Measurements from ENCODE around the gene ZNF502. TPM values are rescaled to one million over a fixed set of nuclear protein-coding genes. Genes with fewer than 3 reads are reported as not detected.
"Not testable (repeated sequence)": the region's sequence is repeated elsewhere in the genome, so short reads cannot be mapped to it uniquely, and the experiment has no call there.

Gene ZNF502
- polyA plus RNA-seq (ENCODE audit: insufficient read length in 12 of 12): 1 to 10 TPM in 11 of 12 donors, not detected in 1; 5.1 to 9.2 (median 7.4) TPM
- long read RNA-seq, donor 1, partial matches to known transcripts: 0 of 1 reads
- long read RNA-seq, donor 1, other reads (novel, unspliced or antisense): 0 of 1 reads
- long read RNA-seq, donor 2: 0 reads
- long read RNA-seq, donor 3: 0 reads
- long read RNA-seq, donor 4, partial matches to known transcripts: 0 of 1 reads
- long read RNA-seq, donor 4, other reads (novel, unspliced or antisense): 0 of 1 reads
- long read RNA-seq, donor 5, partial matches to known transcripts: 5 of 7 reads
- long read RNA-seq, donor 5, other reads (novel, unspliced or antisense): 0 of 7 reads
- long read RNA-seq, donor 6, partial matches to known transcripts: 0 of 1 reads
- long read RNA-seq, donor 6, other reads (novel, unspliced or antisense): 0 of 1 reads
- long read RNA-seq, donor 7, partial matches to known transcripts: 0 of 1 reads
- long read RNA-seq, donor 7, other reads (novel, unspliced or antisense): 0 of 1 reads
- long read RNA-seq, donor 8: 0 reads
- long read RNA-seq, donor 9: 0 reads
- long read RNA-seq, donor 10, transcript ZNF502-203 (3 exons, 2,314 nt): major isoform, 7 of 7 reads
- long read RNA-seq, donor 10, partial matches to known transcripts: 0 of 7 reads
- long read RNA-seq, donor 10, other reads (novel, unspliced or antisense): 0 of 7 reads
- long read RNA-seq, donor 11, partial matches to known transcripts: 0 of 2 reads
- long read RNA-seq, donor 11, other reads (novel, unspliced or antisense): 0 of 2 reads

GRCh38 chr3:44712455-44713075, at the start of gene ZNF502:
TSS of gene ZNF502 (plus strand) at chr3:44712660. CDS start at chr3:44720262, 7,602 bp downstream.
- peak; percentile 93 for DNase-seq

GRCh38 chr3:44665173-44665572, 47.3 kb upstream of the ZNF502 start:
- no peak for DNase-seq

- no peak for DNase-seq
Observed at GRCh38 chr3:44666346-44666745, 46.1 kb upstream of the ZNF502 start.

GRCh38 chr3:44669760-44670159, 42.7 kb upstream of the ZNF502 start:
- DNase-seq: no peak

GRCh38 chr3:44673466-44673865, 39.0 kb upstream of the ZNF502 start:
- DNase-seq: not testable (repeated sequence)

- DNase-seq: no peak
Observed at GRCh38 chr3:44674211-44674610, 38.2 kb upstream of the ZNF502 start.

GRCh38 chr3:44678480-44679116, 33.9 kb upstream of the ZNF502 start:
- no peak for DNase-seq

GRCh38 chr3:44680921-44681455, 31.5 kb upstream of the ZNF502 start:
- no peak for DNase-seq

- no peak for DNase-seq
Observed at GRCh38 chr3:44682182-44682896, 30.1 kb upstream of the ZNF502 start.

GRCh38 chr3:44685128-44685800, 27.2 kb upstream of the ZNF502 start:
- DNase-seq: peak; percentile 69

GRCh38 chr3:44687898-44688297, 24.6 kb upstream of the ZNF502 start:
- DNase-seq: no peak

- DNase-seq: no peak
Observed at GRCh38 chr3:44721231-44722102, 9.0 kb downstream of the ZNF502 start.

GRCh38 chr3:44722103-44722401, 9.6 kb downstream of the ZNF502 start:
- DNase-seq: no peak

- DNase-seq: peak; percentile 93
Observed at GRCh38 chr3:44729384-44729910, 17.0 kb downstream of the ZNF502 start, which contains the start of gene ZNF501. TSS of gene ZNF501 (plus strand) at chr3:44729635. CDS start at chr3:44734422, 4,787 bp downstream.

- no peak for DNase-seq
Observed at GRCh38 chr3:44734646-44735168, 22.2 kb downstream of the ZNF502 start.

GRCh38 chr3:44761101-44761423, 48.6 kb downstream of the ZNF502 start:
- no peak for DNase-seq

- DNase-seq: peak; percentile 98
Observed at GRCh38 chr3:44761424-44762169, 49.1 kb downstream of the ZNF502 start, which contains the start of the genes KIAA1143 and KIF15. TSS of gene KIAA1143 (minus strand) at chr3:44761619. CDS start at chr3:44761602, 17 bp downstream. TSS of gene KIF15 (plus strand) at chr3:44761794. CDS start at chr3:44761866, 72 bp downstream.

- DNase-seq: no peak
Observed at GRCh38 chr3:44762170-44762677, 49.8 kb downstream of the ZNF502 start.
